NCI-H2196 treated with DMSO at 0.1 percent for 48 hours (cell line): ENCODE measurements around the gene ERF.

Source experiments
- DNase-seq: peaks from one replicate; lab custom pipeline; 2025; ENCODE audit not compliant: unreplicated experiment; lab: John Stamatoyannopoulos, UW

The ERF gene

DNA sequence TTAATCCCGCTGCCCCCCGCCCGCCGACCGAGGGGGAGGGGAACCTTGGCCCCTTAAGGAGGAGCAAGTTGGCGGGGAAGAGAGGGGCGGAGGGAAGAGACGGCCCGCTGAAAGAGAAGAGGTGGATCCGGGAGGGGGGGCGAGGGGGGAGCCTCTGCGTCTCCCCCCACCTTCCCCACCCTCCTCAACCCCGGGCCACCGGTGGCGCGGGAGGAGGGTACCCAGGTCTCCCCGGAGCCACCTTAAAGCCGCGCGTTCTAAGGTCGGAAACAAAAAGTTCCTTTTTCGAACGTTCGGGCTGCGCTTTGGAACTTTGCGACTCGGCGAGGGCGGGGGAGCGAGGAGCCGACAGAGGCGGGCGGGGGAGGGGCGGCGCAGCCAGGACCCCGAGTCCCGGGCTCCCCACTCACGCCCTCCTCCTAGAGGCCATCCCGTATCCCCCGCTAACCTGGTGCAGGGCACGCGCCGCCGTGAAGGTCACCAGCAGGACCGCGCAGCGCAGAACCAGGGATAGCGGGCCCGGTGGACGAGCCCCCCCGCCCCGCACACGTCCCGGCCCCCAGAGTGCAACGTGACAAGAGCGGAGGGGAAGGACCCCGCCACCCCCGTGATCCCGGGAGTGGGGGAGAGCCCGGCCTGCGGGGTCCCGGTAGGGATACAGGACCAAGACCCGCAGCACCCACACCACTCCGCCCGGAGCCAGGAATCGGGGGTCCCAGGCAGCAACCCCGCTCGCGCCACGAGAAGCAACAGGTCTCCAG is 659 bp downstream of the ERF start:
- peak; percentile 36 for DNase-seq

DNA sequence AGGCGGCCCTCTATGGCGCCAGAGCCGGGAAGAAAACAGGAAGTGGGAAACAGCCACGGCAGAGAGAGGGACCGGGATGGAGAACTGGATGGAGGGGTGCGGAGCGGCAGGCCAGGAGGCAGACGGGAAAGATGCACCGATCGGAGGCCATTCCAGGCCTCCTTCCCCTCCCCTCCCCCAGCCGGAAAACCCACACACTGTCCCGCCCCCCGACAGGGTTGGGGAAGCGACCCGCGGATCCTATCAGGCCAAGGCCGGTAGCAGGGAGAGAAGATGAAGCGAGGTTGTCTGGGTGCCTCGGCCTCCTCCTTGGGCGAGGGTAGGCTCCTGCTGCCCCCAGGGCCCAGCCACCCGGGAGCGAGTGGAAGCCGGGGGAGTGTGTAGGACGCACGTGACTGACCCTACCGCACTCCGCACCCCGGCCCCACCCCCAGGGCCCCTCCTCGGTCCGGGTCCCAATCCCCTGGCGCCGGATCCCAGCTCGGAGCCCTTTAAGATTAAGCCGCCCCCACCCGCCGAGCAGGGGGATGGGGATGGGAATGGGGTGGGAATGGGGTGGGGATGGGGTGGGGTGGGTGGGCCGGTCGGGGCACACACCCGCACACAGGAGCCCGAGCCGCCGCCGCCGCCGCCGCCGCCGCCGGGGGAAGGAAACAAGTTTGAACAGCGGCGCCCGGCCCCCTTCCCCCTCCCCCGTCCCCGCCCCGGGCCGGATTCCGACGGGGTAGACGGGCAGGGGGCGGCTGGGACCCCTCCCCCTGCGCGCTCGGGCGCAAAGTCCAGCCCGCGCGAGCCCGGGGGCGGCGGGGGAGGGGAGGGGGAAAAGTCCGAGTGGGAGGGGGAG is 1.5 kb downstream of the ERF start:
- no peak for DNase-seq

DNA sequence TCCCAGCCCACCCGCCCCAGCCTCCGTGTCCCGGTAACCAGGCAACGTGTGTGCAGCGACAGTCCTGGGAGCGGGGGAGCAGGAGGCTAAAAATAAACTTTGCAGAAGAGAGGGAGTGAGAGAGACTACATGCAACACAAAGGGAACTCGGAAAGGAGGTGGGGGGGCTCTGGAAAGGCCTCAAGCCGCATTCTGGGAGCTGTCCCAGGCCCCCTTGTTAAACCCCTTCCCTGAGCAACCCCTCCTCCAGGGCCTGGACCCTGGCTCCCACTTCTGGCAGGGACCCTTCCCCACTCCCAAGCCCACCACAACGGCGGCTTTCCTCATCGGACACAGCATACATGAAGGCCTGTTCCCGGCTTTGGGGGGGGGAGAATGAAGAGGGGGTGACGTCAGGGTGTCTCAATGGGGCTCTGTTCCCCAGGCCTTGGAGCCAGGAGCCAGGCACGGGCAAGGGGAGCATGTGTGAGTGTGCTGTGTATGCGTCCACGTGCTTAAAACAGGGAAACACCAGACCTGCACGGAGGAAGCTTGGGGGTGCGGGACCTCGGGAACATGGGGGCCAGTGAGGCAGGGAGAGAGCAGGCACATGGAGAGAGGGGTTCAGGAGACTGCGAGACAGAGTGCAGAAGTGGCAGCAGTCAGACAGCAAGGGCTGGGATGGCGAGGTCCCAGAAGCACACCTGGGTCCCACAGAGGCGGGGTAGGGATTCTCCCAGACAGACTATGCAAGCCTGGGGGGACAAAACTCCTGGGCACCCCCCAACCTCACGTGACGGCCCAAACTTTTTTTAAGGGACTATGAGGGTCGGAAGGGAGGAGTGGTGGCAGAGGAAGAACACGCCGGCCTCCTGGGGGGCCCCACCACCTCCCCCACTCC is 2.3 kb downstream of the ERF start:
- no peak for DNase-seq

DNA sequence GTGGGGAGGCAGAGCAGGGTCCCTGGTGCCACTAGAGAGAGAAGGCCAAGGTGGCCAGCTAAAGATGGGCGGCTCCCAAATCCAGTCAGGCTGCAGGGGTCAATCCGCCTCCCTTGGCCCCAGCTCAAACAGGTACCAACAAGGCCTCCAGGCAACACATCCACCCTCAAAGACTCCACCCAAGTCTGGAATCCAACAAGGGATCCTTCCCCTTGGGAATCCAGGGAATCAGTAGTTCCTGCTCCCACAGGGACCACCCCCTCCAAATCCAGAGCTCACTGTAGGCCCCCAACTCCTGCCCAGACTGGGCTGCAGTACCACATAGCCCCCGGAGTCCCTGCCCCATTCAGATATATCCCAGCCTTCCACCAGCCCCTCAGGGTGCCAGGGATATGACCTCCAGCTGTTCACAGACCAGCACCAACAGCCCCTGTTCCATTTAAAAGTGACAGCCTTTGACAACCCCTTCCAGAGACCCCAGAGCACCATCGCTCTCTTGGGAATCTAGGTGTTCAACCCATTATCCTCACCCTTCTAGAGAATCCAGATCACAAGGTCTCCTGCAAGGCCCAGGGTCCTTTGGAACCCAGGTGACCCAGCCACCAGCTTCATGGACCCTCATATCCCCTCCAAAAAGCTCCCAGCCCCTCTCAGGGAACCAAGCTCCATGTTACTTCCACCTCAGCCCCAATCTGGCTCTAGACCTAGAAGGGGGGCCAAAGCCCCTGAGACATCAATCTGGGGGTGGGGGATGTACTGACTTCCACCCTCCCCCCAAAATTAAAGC is 3.2 kb downstream of the ERF start:
- no peak for DNase-seq

DNA sequence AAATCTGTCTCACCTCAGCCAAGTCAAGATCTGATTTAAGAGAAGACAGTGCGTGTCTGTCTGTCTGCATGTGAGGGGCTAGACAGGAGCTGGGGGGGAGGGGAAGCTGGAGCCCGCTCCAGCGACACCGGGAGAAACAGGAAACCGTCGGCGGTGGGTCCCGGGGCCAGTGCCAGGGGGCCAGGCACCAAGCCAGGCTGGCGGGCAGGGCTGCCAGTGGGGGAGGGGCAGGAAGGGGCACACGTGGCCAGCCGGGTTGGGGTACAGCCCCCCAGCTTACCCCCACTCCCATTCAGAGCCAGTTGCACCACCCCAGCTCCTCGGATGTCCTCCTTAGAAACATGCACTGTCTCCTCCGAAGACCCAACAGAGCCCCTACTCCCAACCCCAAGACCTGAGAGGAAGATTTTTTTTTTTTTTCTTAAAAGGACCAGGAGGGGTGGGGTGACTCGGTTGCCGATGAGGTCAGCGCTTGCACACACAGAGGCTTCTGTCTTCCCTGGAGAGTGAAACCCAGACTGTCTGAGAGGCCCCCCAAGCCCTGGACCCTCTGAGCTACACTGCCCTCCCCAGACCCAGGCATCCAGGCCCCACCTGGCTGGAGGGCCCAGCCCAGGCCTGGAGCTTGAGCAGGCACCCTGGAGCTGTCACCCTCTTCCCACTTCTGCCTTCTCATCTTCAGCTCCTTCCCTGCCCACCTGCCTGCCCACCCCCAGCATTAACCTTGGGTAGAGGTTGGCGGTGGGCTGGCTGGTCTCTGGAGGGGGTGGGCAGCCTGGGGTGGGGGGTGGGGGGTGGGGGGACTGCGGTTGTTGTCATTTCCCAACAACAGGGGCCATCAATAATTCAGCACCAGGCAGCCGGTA is 4.0 kb downstream of the ERF start:
- DNase-seq = no peak

DNA sequence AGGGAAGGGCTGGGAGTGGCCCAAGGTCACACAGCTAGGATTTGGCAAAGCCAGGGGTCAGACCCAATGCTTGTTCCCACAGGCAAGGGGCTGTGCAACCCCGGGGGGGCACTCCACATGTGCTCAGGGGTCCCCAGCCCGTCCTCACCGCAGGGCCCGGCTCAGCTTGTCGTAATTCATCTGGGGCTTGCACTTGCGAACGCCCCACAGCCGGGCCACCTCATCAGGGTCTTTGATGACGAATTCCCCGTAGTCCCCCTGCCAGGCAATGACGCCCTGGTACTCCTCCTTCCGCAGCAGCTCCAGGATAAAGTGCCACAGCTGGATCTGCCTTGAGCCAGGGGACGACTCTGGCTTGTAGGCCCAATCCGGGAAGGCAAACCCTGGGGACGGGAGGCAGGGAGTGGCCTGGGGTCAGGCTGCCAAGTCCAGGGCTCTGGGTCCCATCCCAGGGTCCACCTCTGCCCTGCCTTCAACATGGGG is 4.7 kb downstream of the ERF start:
- DNase-seq = no peak

DNA sequence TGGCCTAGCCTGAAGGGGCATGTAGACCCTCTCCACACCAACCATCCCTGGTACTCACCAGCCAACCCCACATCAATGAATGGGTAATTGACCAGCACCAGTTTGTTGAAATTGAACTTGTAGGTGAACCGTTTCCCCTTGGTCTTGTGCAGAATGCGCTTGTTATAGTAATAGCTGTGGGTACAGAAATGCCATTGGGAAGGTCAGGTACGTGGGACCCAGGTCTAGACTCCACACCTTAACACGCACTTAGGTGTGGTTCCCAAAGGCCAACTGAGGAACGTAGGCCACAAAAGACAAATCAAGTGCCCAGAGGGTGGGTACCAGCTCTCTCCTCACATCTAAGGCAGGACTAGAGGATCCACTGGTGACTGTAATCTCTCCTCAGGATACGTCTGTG is 5.2 kb downstream of the ERF start:
- DNase-seq = no peak

DNA sequence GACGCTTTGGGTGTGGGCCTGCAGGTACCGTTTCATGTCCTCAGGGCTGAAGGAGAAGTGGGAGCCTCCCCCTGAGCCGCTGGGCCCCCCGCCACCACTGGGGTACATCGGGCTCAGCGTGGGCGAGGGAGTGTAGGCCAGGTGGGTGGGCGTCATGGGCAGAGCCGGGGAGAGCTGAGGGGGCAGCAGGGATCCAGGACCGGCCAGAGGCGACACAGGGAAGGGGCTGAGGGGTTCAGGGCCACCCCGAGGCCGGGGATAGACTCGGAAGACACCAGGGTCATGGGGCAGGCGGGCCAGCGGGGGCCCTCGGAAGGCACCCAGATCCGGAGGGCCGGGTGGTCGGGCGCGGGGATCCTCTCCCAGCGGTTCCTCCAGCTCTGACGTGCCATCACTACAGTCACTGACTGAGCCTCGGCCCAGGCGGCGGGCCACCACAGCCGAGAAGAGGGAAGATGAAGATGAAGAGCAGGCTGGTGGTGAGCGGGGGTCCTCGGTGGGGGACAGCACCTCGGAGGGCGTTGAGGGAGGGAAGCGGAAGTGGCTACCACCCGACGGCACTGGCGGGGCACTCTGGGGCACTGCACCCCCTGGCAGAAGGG is 5.7 kb downstream of the ERF start:
- no peak for DNase-seq

DNA sequence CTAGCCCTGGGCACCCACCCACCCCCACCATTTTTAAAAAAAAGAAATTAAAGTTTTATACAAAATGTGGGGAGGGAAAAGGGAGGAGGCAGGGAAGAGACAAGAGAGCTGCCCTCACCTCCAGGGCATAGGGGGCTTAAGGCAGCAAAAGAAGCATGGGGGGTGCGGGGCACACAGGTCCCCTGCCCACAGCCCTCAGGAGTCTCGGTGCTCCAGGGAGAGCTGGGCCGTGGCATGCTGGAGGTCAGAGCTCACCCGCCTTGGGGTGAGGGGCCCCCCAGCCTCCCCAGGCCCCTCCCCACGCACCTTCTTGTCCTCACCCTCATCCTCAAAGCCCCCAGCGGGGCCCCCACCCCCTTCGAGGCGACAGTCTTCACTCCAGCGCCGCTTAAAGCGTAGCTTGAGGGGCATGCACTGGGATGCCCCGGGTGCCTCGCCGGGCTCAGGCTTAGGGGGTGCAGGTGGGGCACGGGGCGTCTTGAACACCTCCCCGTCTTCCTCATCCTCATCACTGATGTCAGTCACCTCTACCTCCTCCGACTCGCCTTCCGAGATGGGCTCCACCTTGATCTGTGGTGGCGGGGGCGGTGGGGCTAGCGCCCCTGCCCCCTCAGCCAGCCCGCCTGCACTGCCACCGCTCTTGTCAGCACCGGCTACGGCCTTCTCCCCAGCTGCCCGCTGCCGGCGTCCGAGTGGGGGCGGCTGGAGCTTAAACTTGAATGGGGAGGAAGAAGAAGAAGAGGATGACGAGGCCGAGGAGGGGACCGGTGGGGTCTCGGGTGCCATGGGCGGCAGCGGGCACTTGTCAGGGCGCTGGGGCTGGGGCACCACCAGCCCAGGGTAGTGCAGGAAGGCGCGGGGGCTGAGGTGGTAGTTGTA is 6.4 kb downstream of the ERF start:
- no peak for DNase-seq

DNA sequence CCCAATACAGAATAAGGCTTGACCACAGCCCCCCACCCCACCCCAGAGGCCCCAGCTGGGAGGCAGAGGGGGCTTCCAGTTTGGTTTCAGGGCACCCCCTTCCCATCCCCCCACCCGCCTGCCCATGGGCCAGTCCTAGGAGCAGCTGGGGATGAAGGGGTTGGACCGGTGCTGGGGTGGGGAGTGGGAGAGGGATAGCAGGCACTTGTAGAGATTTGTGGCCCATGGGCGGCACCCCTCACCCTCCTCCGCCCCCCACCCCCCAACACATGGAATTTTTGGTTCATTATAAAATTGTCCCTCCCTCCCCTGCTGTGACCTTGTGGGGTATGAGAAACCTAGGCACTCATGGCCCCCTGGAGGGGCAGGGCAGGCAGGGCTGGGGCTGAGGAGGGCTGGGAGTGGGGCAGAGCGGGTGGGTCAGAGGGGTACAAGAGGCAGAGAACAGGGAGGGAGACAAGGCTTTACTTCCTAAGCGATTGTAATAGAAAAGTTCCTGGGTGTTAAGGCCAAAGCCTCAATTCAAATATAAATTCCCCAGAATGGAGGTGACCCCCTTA is 7.2 kb downstream of the ERF start:
- DNase-seq = no peak

DNA sequence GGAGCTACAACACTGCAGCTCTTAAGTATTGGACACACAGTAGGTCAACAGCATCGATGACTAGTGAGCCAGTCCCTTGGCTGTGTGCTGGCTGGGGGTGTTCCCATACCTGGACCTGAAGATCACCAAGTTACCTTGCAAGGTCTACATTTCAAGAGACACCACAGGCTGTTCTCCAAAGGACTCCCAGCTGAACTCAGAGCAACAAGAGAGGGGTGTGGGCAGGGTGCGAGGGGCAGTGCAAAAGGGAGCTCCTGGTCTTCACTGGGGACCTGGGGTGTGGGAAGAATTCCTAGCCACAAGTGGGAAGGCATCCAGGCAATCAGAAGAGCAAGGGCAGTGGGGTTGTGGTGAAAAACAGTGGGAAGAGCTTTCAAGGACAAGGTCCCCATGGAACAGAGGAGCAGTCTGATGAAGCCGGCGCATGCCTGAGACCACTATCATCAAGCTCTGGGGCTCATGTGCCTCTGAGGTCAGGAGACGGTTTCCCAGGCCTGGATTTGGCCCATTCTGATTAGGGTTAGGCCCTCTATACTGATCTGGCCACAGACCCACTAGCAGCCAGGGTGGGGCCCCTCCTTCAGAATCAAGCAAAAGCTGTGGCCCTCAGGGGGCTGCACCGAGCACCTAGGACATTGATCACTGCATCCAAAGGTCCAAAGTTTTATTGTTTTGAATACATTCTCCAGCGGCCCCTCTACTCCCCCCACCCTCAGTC is 7.8 kb downstream of the ERF start:
- no peak for DNase-seq

DNA sequence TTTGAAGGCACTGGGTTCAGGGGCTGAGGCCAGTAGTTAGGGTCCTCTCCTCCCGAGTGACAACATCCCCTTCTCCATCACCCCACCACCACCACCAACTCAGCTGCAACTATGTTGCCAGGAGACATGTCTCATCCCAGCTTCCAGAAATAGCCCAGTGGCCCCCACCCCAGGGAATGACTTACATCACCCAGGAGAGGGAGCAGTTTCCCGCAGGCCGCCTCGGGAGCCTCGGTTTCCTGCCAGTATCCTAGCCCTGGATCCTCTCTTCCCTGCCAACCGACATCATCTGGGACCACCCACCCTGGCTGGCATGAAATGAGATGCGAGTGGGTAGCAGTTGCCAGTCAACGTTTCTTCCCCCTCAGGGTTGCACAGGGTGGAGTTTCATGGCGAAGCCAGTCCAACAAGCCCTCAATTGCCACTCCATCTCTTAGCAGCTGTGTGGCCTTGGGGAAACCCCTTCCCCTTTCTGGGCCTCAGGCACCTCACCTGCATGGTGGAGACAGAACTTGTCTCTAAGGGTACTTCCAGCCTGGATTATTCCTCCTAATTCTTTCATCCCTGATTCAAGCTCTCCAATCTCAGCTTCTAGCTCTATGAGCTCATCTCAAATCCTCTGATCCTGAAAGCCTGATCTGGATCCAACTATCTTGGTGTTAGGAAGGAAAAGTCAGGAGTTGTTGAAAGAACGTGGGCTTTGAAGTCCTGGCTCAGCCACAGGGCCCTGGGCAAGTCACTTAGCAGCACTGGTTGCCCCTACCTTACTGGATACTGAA is 8.6 kb downstream of the ERF start:
- DNase-seq = no peak

DNA sequence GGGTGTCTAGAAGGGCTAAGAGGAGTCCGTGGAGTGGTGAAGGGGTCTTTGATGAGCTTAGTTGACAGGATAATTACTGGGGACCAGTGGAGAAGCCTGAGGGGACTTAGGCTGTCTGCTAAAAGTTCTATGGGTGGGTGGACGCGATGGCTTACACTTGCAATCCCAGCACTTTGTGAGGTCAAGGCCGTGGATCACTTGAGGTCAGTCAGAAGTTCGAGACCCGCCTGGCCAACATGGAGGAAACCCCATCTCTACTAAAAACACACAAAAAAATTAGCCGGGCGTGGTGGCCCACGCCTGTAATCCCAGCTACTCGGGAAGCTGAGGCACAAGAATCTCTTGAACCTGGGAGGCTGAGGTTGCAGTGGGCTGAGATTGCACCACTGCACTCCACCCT is 9.7 kb downstream of the ERF start:
- no peak for DNase-seq

DNA sequence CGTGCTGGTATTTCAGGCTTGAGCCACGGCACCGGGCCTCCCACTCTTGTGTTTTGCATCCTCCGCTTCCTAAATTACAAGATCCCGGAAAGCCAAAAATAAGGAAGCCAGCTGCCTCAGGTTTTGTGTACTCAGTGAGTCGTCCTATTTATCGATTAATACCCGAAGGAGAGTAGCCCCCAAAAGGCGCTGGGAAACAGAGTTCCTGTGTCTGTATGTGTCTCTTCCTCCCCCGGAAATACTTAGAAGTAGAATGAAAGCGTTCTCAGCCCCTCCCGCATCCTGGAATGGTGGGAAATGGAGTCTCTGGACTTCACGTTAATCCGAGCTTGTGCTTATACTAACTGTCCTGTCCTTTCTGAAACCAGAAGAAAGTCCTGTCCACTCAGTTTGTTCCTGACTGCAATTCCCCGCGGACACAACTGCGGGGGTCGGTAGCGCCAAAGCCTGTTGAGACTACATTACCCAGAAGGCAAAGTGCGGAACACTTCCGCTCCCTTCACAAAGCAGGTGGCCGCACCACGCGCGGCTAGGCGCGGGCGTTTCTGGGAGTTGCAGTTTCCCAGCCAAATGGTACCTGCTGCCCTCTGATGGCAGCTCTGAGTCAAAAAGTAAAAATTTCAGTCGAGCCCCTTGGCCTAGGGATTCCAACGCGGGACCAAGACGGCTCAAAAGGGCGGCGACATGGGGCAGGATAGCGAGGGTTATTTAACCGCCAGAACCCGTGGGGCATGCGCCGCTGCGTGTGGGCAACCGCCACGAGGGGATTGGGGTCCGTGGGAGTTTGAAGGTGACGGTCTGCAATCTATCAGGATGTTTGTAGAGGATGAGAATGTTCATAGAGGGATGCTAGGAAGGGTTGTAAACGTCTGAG is 10.3 kb downstream of the ERF start:
- DNase-seq = peak; percentile 88
